DOHH2 (cell line): Measurements from ENCODE around the gene CLRN1.

Source experiments
- H3F3A ChIP-seq: fragments of 200-600 bp; sonication (generic), shearing (Covaris generic); 2 replicates; pipeline ENCODE4 v1.6.0; 2016; ENCODE audit warnings: antibody characterized with exemption, mild to moderate bottlenecking; ENCODE audit not compliant: control insufficient read depth, insufficient read depth
- H3K27ac ChIP-seq: fragments of 200-600 bp; sonication (generic); 2 replicates; pipeline ENCODE4 v1.5.1; 2014; ENCODE audit warnings: low read depth, mild to moderate bottlenecking, low read length, moderate library complexity
- H3K27me3 ChIP-seq: fragments of 200-600 bp; sonication (generic); 2 replicates; pipeline ENCODE4 v1.6.1; 2014; ENCODE audit warnings: mild to moderate bottlenecking, low read length, mixed read lengths; ENCODE audit not compliant: control insufficient read depth
- H3K36me3 ChIP-seq: fragments of 200-600 bp; sonication (generic); 2 replicates; pipeline ENCODE4 v1.6.1; 2014; ENCODE audit warnings: mild to moderate bottlenecking, low read length, moderate library complexity, mixed read lengths; ENCODE audit not compliant: control insufficient read depth
- H3K4me1 ChIP-seq: fragments of 200-600 bp; sonication (generic); 2 replicates; pipeline ENCODE4 v1.6.1; 2014; ENCODE audit warnings: mild to moderate bottlenecking, low read length, mixed read lengths; ENCODE audit not compliant: control insufficient read depth
- H3K4me2 ChIP-seq: fragments of 200-600 bp; sonication (generic); 2 replicates; pipeline ENCODE4 v1.6.0; 2014; ENCODE audit warnings: mild to moderate bottlenecking, low read length, moderate library complexity
- H3K4me3 ChIP-seq: fragments of 200-600 bp; sonication (generic); 2 replicates; pipeline ENCODE4 v1.5.1; 2014; ENCODE audit warnings: mild to moderate bottlenecking, low read length, mixed read lengths
- H3K79me2 ChIP-seq: fragments of 200-600 bp; sonication (generic); 2 replicates; pipeline ENCODE4 v1.6.1; 2014; ENCODE audit warnings: mild to moderate bottlenecking, low read length, mixed read lengths; ENCODE audit not compliant: control insufficient read depth
- H3K9me2 ChIP-seq: fragments of 200-600 bp; sonication (generic); replicated peaks from 2 replicates; pipeline ENCODE4 v1.6.1; 2014; ENCODE audit warnings: mild to moderate bottlenecking, low read length, mixed read lengths; ENCODE audit not compliant: control insufficient read depth
- H3K9me3 ChIP-seq: fragments of 200-600 bp; sonication (generic); 2 replicates; pipeline ENCODE4 v1.6.1; 2014; ENCODE audit warnings: antibody characterized with exemption, low read length, mixed read lengths; ENCODE audit not compliant: control insufficient read depth, insufficient read depth
- H4K20me1 ChIP-seq: fragments of 200-600 bp; sonication (generic); 2 replicates; pipeline ENCODE4 v1.6.0; 2014; ENCODE audit warnings: low read depth, mild to moderate bottlenecking, antibody characterized with exemption, low read length, moderate library complexity; ENCODE audit not compliant: control insufficient read depth, insufficient read depth
- EZH2phosphoT487 ChIP-seq: fragments of 200-600 bp; sonication (generic); IDR thresholded peaks from 2 replicates; pipeline ENCODE4 v1.6.1; 2017; ENCODE audit warnings: borderline replicate concordance, mild to moderate bottlenecking, antibody characterized with exemption, low read length, moderate library complexity, mixed read lengths
- TF ChIP-seq, protein P1 (sequence below): fragments of 200-600 bp; sonication (generic); IDR thresholded peaks from one replicate; pipeline ENCODE4 v1.5.1; 2014; ENCODE audit warnings: antibody characterized with exemption, mild to moderate bottlenecking, low read depth, low read length; ENCODE audit not compliant: poor library complexity, severe bottlenecking

Gene CLRN1

DNA sequence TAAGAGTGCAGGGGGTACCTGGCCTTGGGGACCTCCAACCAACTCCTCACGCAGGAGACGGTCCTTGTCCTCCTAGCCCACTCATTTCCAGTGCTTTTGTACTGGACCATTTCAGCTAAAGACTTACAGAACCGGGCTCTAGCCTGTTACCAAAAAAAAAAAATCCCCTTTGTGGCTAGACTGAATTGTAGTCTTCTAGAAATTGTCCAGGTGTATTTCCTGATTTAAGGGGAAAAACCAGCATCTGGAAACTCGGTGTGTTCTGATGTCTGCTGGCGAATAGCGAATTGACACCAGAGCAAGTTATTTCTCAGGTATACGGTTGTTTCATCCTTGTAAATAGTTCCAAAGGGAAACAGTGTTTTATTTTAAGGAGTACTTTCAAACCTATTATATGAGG is 46.2 kb downstream of the CLRN1 start:
- Histone ChIP-seq H3K79me2 (no peaks in the 10 kb centered on the region), H3K27me3 (peaks cover 21% of the 10 kb centered on the region), H3K4me1 (no peaks in the 10 kb centered on the region), H3K4me2 (no peak overlapping the region), H3K9me3 (no peaks in the 10 kb centered on the region), H3K36me3 (no peaks in the 10 kb centered on the region), H3K4me3 (no peak overlapping the region), H3F3A (no peaks in the 10 kb centered on the region), H3K9me2 (no peaks in the 10 kb centered on the region), H4K20me1 (no peaks in the 10 kb centered on the region), H3K27ac (no peak overlapping the region)
- no peak for TF ChIP-seq EZH2phosphoT487
- TF ChIP-seq, protein P1, sequence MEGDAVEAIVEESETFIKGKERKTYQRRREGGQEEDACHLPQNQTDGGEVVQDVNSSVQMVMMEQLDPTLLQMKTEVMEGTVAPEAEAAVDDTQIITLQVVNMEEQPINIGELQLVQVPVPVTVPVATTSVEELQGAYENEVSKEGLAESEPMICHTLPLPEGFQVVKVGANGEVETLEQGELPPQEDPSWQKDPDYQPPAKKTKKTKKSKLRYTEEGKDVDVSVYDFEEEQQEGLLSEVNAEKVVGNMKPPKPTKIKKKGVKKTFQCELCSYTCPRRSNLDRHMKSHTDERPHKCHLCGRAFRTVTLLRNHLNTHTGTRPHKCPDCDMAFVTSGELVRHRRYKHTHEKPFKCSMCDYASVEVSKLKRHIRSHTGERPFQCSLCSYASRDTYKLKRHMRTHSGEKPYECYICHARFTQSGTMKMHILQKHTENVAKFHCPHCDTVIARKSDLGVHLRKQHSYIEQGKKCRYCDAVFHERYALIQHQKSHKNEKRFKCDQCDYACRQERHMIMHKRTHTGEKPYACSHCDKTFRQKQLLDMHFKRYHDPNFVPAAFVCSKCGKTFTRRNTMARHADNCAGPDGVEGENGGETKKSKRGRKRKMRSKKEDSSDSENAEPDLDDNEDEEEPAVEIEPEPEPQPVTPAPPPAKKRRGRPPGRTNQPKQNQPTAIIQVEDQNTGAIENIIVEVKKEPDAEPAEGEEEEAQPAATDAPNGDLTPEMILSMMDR = no peak

DNA sequence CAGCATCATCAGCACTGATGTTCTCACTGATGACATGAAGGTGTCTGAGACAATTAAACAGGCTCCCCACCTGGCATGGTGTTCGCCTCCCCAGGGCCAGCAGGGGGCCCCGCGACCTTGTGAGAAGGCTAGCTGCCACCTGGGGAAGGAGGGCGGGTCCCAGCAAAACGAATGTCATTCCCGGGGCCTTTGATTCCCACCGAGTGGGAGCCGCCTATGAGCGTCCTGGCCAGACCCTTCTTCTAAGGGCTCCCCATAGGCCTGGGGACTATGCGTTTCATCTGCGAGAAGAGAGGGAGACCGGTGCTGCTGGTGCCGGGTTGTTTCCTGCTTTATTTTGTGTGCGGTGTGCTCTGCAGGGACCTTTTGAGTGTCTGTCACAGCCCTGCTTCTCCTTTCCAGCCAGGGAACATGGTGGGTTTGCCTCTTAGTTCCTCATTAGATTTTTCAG is 46.8 kb downstream of the CLRN1 start:
- Histone ChIP-seq H3F3A (no peaks in the 10 kb centered on the region), H3K27ac (no peak overlapping the region), H3K27me3 (peaks cover 18% of the 10 kb centered on the region), H3K9me3 (no peaks in the 10 kb centered on the region), H4K20me1 (no peaks in the 10 kb centered on the region), H3K36me3 (no peaks in the 10 kb centered on the region), H3K4me1 (no peaks in the 10 kb centered on the region), H3K9me2 (no peaks in the 10 kb centered on the region), H3K4me3 (peak overlapping the region; percentile 13; the same call in 1 of the 2 replicates), H3K79me2 (no peaks in the 10 kb centered on the region), H3K4me2 (peak overlapping the region; percentile 41)
- TF ChIP-seq, protein P1 = peak; percentile 83
- TF ChIP-seq EZH2phosphoT487 = no peak

DNA sequence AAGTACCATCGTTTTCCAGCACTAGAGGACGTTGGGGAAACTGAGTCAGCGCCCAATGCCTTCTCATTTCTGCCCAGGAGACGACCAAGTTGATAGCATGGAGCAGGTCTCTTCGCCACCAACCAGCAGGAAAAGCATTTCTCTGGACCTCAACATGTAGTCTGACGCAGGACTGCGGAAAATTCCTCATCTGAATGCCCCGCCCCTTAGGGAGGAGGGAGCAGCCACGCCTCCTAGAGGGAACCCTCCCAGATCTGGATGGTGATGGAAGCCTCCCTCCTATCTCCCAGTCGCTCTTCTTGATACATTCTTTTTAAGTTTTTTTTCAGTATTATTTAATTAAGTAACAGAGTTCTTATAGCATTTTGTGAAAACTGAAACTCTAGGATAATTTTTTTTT is 49.9 kb downstream of the CLRN1 start:
- no peak overlapping the region for H3K4me3 ChIP-seq
- H3K4me1 ChIP-seq = no peaks in the 10 kb centered on the region
- no peaks in the 10 kb centered on the region for H3K9me3 ChIP-seq
- H3K79me2 ChIP-seq = no peaks in the 10 kb centered on the region
- no peak overlapping the region for H3K27ac ChIP-seq
- H3K4me2 ChIP-seq = no peak overlapping the region
- H3K9me2 ChIP-seq = no peaks in the 10 kb centered on the region
- no peaks in the 10 kb centered on the region for H3K36me3 ChIP-seq
- no peak for TF ChIP-seq EZH2phosphoT487
- peaks cover 7% of the 10 kb centered on the region; the same call in 1 of the 2 replicates for H3K27me3 ChIP-seq
- H4K20me1 ChIP-seq = no peaks in the 10 kb centered on the region
- no peaks in the 10 kb centered on the region for H3F3A ChIP-seq

DNA sequence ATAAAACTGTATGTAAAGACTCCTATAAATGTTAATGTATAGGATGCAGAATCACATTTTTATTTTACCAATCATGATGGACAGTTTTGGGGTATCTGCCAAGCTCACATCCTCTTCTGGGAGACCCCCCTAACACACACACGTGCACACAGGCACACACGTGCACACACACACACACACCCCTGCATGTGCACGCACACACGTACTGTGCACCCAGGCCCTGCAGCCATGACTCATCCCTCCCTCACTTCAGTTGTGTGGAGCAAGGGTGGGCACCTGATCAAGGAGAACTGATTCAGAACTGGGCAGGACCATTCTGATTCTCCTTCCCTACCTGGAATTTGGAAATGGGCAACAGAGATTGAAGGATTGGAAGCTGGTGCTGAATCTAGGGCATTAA is 51.3 kb downstream of the CLRN1 start:
- Histone ChIP-seq H3K9me2 (no peaks in the 10 kb centered on the region), H3K9me3 (no peaks in the 10 kb centered on the region), H3K36me3 (no peaks in the 10 kb centered on the region), H3K27ac (no peak overlapping the region), H4K20me1 (no peaks in the 10 kb centered on the region), H3K79me2 (no peaks in the 10 kb centered on the region), H3K27me3 (peaks cover 5% of the 10 kb centered on the region; the same call in 1 of the 2 replicates), H3K4me2 (no peak overlapping the region), H3F3A (no peaks in the 10 kb centered on the region), H3K4me3 (no peak overlapping the region), H3K4me1 (no peaks in the 10 kb centered on the region)
- no peak for TF ChIP-seq EZH2phosphoT487
- TF ChIP-seq, protein P1 = no peak
